GM21447 (cell line): ENCODE data around the gene GCC1.
"Not testable (repeated sequence)": the region's sequence is repeated elsewhere in the genome, so short reads cannot be mapped to it uniquely, and the experiment has no call there.

Experiments
- ATAC-seq: cut with Tn5 transposase; IDR thresholded peaks from one replicate; pipeline ENCODE4 v1.9.1; 2021; ENCODE audit not compliant: unreplicated experiment

The GCC1 gene

GRCh38 chr7:127591189-127591588 is 5.8 kb upstream of the GCC1 start:
- ATAC-seq = no peak

GRCh38 chr7:127589896-127590295 is 4.5 kb upstream of the GCC1 start:
- ATAC-seq = no peak

GRCh38 chr7:127588697-127589482 is 3.5 kb upstream of the GCC1 start:
- ATAC-seq = peak; percentile 31

- ATAC-seq = peak; percentile 59
Observed at GRCh38 chr7:127588019-127588696, 2.8 kb upstream of the GCC1 start, which contains the start of gene ARF5. ARF5 (plus strand) TSS chr7:127588411; CDS start chr7:127588499, 88 bp downstream.

- no peak for ATAC-seq
Observed at GRCh38 chr7:127587663-127588018, 2.2 kb upstream of the GCC1 start.

GRCh38 chr7:127586346-127586745 is 950 bp upstream of the GCC1 start:
- ATAC-seq = no peak

- no peak for ATAC-seq
Observed at GRCh38 chr7:127584648-127585043, 750 bp downstream of the GCC1 start.

GRCh38 chr7:127582361-127582760 is 3.0 kb downstream of the GCC1 start:
- ATAC-seq = no peak

GRCh38 chr7:127581716-127582115 is 3.7 kb downstream of the GCC1 start:
- ATAC-seq = no peak

- no peak for ATAC-seq
Observed at GRCh38 chr7:127580612-127581011, 4.8 kb downstream of the GCC1 start.

GRCh38 chr7:127578711-127579275 is 6.6 kb downstream of the GCC1 start:
- ATAC-seq = no peak

- no peak for ATAC-seq
Observed at GRCh38 chr7:127578036-127578684, 7.2 kb downstream of the GCC1 start.

GRCh38 chr7:127571741-127572505 is 13.5 kb downstream of the GCC1 start:
- ATAC-seq = no peak

- not testable (repeated sequence) for ATAC-seq
Observed at GRCh38 chr7:127568034-127568433, 17.4 kb downstream of the GCC1 start.

- no peak for ATAC-seq
Observed at GRCh38 chr7:127566242-127566641, 19.2 kb downstream of the GCC1 start.

- no peak for ATAC-seq
Observed at GRCh38 chr7:127557803-127558202, 27.6 kb downstream of the GCC1 start.

- no peak for ATAC-seq
Observed at GRCh38 chr7:127556404-127556803, 29.0 kb downstream of the GCC1 start.

GRCh38 chr7:127551941-127552340 is 33.5 kb downstream of the GCC1 start:
- no peak for ATAC-seq

GRCh38 chr7:127550247-127550646 is 35.1 kb downstream of the GCC1 start:
- ATAC-seq = no peak

- ATAC-seq = no peak
Observed at GRCh38 chr7:127546313-127546712, 39.1 kb downstream of the GCC1 start.

- ATAC-seq = no peak
Observed at GRCh38 chr7:127541548-127541947, 43.8 kb downstream of the GCC1 start.
